Loucy (cell line): ENCODE results near the gene ABI1.
A peak's percentile ranks its signal among the peaks of the same experiment; 100 is the strongest.
"Not testable (repeated sequence)": the region's sequence is repeated elsewhere in the genome, so short reads cannot be mapped to it uniquely, and the experiment has no call there.

ENCODE experiments used
- H2AFZ ChIP-seq: fragments of 200-600 bp; sonication (generic); 2 replicates; pipeline ENCODE4 v1.6.0; 2016; ENCODE audit warnings: antibody characterized with exemption, mild to moderate bottlenecking, low read length, moderate library complexity
- H3F3A ChIP-seq: fragments of 200-600 bp; 2 replicates; pipeline ENCODE4 v1.6.0; 2016; ENCODE audit warnings: antibody characterized with exemption, low read depth, mild to moderate bottlenecking
- H3K27me3 ChIP-seq: fragments of 200-600 bp; sonication (generic); 2 replicates; pipeline ENCODE4 v1.6.1; 2014; ENCODE audit warnings: low read length, mild to moderate bottlenecking; ENCODE audit not compliant: insufficient read depth, poor library complexity, severe bottlenecking
- H3K36me3 ChIP-seq: fragments of 200-600 bp; sonication (generic); 2 replicates; pipeline ENCODE4 v1.6.1; 2016; ENCODE audit warnings: low read length; ENCODE audit not compliant: insufficient read depth
- H3K4me1 ChIP-seq: fragments of 200-600 bp; sonication (generic); 2 replicates; pipeline ENCODE4 v1.5.1; 2014; ENCODE audit warnings: low read length, mild to moderate bottlenecking; ENCODE audit not compliant: insufficient read depth, poor library complexity, severe bottlenecking
- H3K4me2 ChIP-seq: fragments of 200-600 bp; sonication (generic); 2 replicates; pipeline ENCODE4 v1.6.0; 2014; ENCODE audit warnings: antibody characterized with exemption, low read length, low read depth, mild to moderate bottlenecking; ENCODE audit not compliant: poor library complexity, severe bottlenecking
- H3K4me3 ChIP-seq: fragments of 200-600 bp; sonication (generic); 2 replicates; pipeline ENCODE4 v1.5.1; 2014; ENCODE audit warnings: low read length, mild to moderate bottlenecking, mixed read lengths; ENCODE audit not compliant: poor library complexity, severe bottlenecking
- H3K79me2 ChIP-seq: fragments of 200-600 bp; sonication (generic); 2 replicates; pipeline ENCODE4 v1.6.1; 2014; ENCODE audit warnings: low read length; ENCODE audit not compliant: insufficient read depth
- H3K9ac ChIP-seq: fragments of 200-600 bp; sonication (generic); 2 replicates; pipeline ENCODE4 v1.6.0; 2014; ENCODE audit warnings: mild to moderate bottlenecking, low read depth, low read length, moderate library complexity; ENCODE audit not compliant: poor library complexity, severe bottlenecking
- H3K9me2 ChIP-seq: fragments of 200-600 bp; sonication (generic); replicated peaks from 2 replicates; pipeline ENCODE4 v1.6.1; 2016; ENCODE audit warnings: low read depth, low read length, mixed read lengths
- H3K9me3 ChIP-seq: fragments of 200-600 bp; sonication (generic); 2 replicates; pipeline ENCODE4 v1.6.1; 2014; ENCODE audit warnings: mild to moderate bottlenecking, antibody characterized with exemption, low read length, low read depth; ENCODE audit not compliant: insufficient read depth
- H4K20me1 ChIP-seq: fragments of 200-600 bp; sonication (generic); 2 replicates; pipeline ENCODE4 v1.6.0; 2014; ENCODE audit warnings: antibody characterized with exemption, low read length, mild to moderate bottlenecking; ENCODE audit not compliant: insufficient read depth, poor library complexity, severe bottlenecking
- EZH2phosphoT487 ChIP-seq: fragments of 200-600 bp; IDR thresholded peaks from 2 replicates; pipeline ENCODE4 v1.6.1; 2018; ENCODE audit warnings: antibody characterized with exemption, mild to moderate bottlenecking, moderate library complexity, borderline replicate concordance
- TF ChIP-seq, protein P1 (sequence below): fragments of 200-600 bp; sonication (generic); conservative IDR thresholded peaks from 2 replicates; pipeline ENCODE4 v1.5.1; 2014; ENCODE audit warnings: mild to moderate bottlenecking, antibody characterized with exemption, low read length

The ABI1 gene

DNA sequence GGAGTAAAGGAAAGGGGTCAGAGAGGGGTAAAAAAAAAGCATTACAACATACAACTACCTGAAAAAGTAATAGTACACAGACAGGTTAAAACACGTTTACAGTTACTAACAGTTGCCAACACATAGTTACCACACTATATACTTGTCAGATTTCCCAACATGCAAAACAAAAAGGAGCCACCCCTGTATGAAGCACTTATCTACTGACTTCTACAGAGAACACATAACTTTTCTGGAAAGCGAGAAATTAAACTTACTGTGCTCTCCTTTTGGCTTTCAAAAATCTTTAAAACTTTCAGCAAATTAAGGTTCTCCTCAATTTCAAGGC, 2.1 kb downstream of the ABI1 start:
- H3K27me3 ChIP-seq = no peaks in the 10 kb centered on the region
- no peak overlapping the region for H2AFZ ChIP-seq
- peak overlapping the region; percentile 89 for H3K4me2 ChIP-seq
- no peaks in the 10 kb centered on the region for H3K36me3 ChIP-seq
- no peaks in the 10 kb centered on the region for H3F3A ChIP-seq
- peaks cover 60% of the 10 kb centered on the region for H4K20me1 ChIP-seq
- H3K4me1 ChIP-seq = peaks cover 46% of the 10 kb centered on the region
- peaks cover 63% of the 10 kb centered on the region for H3K79me2 ChIP-seq
- H3K9me3 ChIP-seq = no peaks in the 10 kb centered on the region
- TF ChIP-seq, protein P1, sequence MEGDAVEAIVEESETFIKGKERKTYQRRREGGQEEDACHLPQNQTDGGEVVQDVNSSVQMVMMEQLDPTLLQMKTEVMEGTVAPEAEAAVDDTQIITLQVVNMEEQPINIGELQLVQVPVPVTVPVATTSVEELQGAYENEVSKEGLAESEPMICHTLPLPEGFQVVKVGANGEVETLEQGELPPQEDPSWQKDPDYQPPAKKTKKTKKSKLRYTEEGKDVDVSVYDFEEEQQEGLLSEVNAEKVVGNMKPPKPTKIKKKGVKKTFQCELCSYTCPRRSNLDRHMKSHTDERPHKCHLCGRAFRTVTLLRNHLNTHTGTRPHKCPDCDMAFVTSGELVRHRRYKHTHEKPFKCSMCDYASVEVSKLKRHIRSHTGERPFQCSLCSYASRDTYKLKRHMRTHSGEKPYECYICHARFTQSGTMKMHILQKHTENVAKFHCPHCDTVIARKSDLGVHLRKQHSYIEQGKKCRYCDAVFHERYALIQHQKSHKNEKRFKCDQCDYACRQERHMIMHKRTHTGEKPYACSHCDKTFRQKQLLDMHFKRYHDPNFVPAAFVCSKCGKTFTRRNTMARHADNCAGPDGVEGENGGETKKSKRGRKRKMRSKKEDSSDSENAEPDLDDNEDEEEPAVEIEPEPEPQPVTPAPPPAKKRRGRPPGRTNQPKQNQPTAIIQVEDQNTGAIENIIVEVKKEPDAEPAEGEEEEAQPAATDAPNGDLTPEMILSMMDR = no peak
- no peak for TF ChIP-seq EZH2phosphoT487
- no peaks in the 10 kb centered on the region for H3K9me2 ChIP-seq
- H3K9ac ChIP-seq = peak overlapping the region; percentile 88
- peak overlapping the region; percentile 96 for H3K4me3 ChIP-seq

DNA sequence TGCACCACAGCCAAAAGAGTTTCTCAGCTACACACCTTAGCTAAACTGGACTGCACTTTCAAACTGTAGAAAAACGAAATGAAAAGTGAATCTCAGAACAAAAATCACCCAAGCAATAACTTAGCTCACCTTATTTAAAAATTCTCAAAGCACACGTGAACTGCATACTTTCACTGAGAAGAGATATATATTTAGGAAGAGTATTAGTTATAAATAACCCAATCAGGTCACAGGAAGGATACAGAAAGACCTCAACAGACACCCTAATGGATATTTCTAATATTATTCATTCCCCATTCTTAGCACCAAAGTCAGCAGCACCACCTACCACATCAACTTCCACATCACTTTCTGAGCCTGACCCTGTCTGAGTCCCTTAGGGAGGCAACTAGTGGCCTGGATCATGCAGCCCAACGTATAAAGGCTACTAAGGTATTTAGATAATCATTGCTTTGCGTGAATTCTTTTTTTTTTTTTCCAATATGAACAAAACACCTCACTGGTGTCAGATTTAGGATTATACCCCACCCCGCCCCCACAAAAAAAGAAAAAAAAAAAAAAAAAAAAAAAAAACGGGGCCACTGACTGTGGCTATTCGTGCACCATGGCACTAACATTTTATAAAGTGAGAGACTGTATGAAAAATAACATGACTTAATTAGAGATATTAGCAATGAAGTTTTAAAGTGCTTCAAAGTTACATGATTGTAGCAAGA, 2.6 kb downstream of the ABI1 start:
- Histone ChIP-seq H3K4me1 (peaks cover 47% of the 10 kb centered on the region), H2AFZ (no peak overlapping the region), H3K4me3 (peak overlapping the region; percentile 96), H3K9ac (peak overlapping the region; percentile 88), H3K4me2 (peak overlapping the region; percentile 89), H3K9me3 (no peaks in the 10 kb centered on the region), H3K36me3 (no peaks in the 10 kb centered on the region), H3K9me2 (no peaks in the 10 kb centered on the region), H3K79me2 (peaks cover 68% of the 10 kb centered on the region), H3F3A (no peaks in the 10 kb centered on the region), H3K27me3 (no peaks in the 10 kb centered on the region), H4K20me1 (peaks cover 65% of the 10 kb centered on the region)
- TF ChIP-seq EZH2phosphoT487 = no peak
- TF ChIP-seq, protein P1 = no peak

DNA sequence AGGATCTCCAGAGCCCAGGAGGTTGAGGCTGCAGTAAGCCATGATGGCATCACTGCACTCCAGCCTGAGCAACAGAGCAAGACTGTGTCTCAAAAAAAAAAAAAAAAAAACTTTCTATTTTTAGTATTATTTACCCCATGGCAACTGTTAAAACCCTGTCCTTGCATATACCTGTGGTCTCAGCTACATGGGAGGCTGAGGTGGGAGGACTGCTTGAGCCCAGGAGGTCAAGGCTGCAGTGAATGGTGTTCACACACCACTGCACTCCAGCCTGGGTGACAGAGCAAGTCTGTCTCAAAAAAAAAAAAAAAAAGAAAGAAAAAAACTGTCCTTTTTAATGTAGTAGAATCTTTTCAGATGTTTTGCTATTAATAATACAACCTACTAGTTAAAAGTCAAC, 3.2 kb downstream of the ABI1 start:
- not testable (repeated sequence) for H3K9me2 ChIP-seq, H2AFZ ChIP-seq, H3K36me3 ChIP-seq, H3K27me3 ChIP-seq, H3F3A ChIP-seq, H3K9me3 ChIP-seq
- Histone ChIP-seq H3K9ac (peak overlapping the region; percentile 88), H3K79me2 (peaks cover 74% of the 10 kb centered on the region), H3K4me3 (peak overlapping the region; percentile 96), H3K4me2 (peak overlapping the region; percentile 89), H4K20me1 (peaks cover 71% of the 10 kb centered on the region), H3K4me1 (peaks cover 47% of the 10 kb centered on the region)

DNA sequence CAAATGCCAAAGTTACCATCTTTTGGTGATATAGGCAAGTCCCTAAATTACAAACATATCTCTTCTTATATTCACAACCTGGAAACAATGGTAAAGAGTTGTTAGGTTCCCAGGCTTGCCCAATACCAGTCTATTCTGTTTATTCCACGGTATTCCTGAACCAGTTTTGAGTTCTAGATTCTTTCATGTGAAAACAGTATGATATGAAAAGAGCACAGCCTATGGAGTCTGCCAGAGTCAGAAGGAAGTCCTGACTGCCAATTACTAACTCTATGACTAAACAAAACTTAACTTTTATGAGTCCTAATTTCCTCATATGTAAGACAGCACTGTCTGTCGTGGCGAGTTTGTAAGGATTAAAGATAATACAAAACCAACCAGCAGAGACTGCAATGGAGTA, 5.6 kb downstream of the ABI1 start:
- peak overlapping the region; percentile 89 for H3K4me2 ChIP-seq
- H4K20me1 ChIP-seq = peaks cover 90% of the 10 kb centered on the region
- H3F3A ChIP-seq = no peaks in the 10 kb centered on the region
- no peaks in the 10 kb centered on the region for H3K9me3 ChIP-seq
- H3K9ac ChIP-seq = peak overlapping the region; percentile 53
- TF ChIP-seq EZH2phosphoT487 = no peak
- TF ChIP-seq, protein P1 = no peak
- H3K27me3 ChIP-seq = no peaks in the 10 kb centered on the region
- H3K36me3 ChIP-seq = no peaks in the 10 kb centered on the region
- H2AFZ ChIP-seq = no peak overlapping the region
- H3K9me2 ChIP-seq = no peaks in the 10 kb centered on the region
- peaks cover 54% of the 10 kb centered on the region for H3K4me1 ChIP-seq
- peaks cover 98% of the 10 kb centered on the region for H3K79me2 ChIP-seq
- peak overlapping the region; percentile 59 for H3K4me3 ChIP-seq
